Measurements from ENCODE around the gene DRD1.
A peak's percentile ranks its signal among the peaks of the same experiment; 100 is the strongest.

Gene DRD1

GRCh38 chr5:175444060-175444904 lies at the start of gene DRD1:
DRD1 (minus strand) TSS chr5:175444182; CDS start chr5:175443099, 1,083 bp downstream.
- no peak for DNase-seq (ENCODE audit: low read depth in 2 of 2)

- DNase-seq (ENCODE audit: low read depth in 2 of 2) = no peak
Measured at GRCh38 chr5:175493726-175494125, 49.7 kb upstream of the DRD1 start.

- DNase-seq (ENCODE audit: low read depth in 2 of 2) = no peak
Measured at GRCh38 chr5:175493260-175493659, 49.3 kb upstream of the DRD1 start.

GRCh38 chr5:175491223-175491622 lies 47.2 kb upstream of the DRD1 start:
- no peak for DNase-seq (ENCODE audit: low read depth in 2 of 2)

GRCh38 chr5:175489693-175490443 lies 45.9 kb upstream of the DRD1 start:
- DNase-seq (ENCODE audit: low read depth in 2 of 2) = no peak

GRCh38 chr5:175487514-175488222 lies 43.7 kb upstream of the DRD1 start:
- DNase-seq (ENCODE audit: low read depth in 2 of 2) = no peak

- no peak for DNase-seq (ENCODE audit: low read depth in 2 of 2)
Measured at GRCh38 chr5:175485631-175486030, 41.6 kb upstream of the DRD1 start.

GRCh38 chr5:175484829-175485228 lies 40.8 kb upstream of the DRD1 start:
- no peak for DNase-seq (ENCODE audit: low read depth in 2 of 2)

GRCh38 chr5:175484322-175484721 lies 40.3 kb upstream of the DRD1 start:
- DNase-seq (ENCODE audit: low read depth in 2 of 2) = no peak

GRCh38 chr5:175483337-175483736 lies 39.4 kb upstream of the DRD1 start:
- DNase-seq (ENCODE audit: low read depth in 2 of 2) = no peak

- DNase-seq (ENCODE audit: low read depth in 2 of 2) = no peak
Measured at GRCh38 chr5:175479125-175479881, 35.3 kb upstream of the DRD1 start.

GRCh38 chr5:175478384-175479124 lies 34.6 kb upstream of the DRD1 start, which contains the start of gene SFXN1:
SFXN1 (plus strand) TSS chr5:175478560; CDS start chr5:175492104, 13,544 bp downstream.
- DNase-seq (ENCODE audit: low read depth in 2 of 2) = peak; percentile 33 to 39

- no peak for DNase-seq (ENCODE audit: low read depth in 2 of 2)
Measured at GRCh38 chr5:175478008-175478383, 34.0 kb upstream of the DRD1 start.

- no peak for DNase-seq (ENCODE audit: low read depth in 2 of 2)
Measured at GRCh38 chr5:175477440-175477839, 33.5 kb upstream of the DRD1 start.

GRCh38 chr5:175475248-175475647 lies 31.3 kb upstream of the DRD1 start:
- DNase-seq (ENCODE audit: low read depth in 2 of 2) = no peak

GRCh38 chr5:175472378-175472777 lies 28.4 kb upstream of the DRD1 start:
- no peak for DNase-seq (ENCODE audit: low read depth in 2 of 2)

GRCh38 chr5:175471628-175472027 lies 27.6 kb upstream of the DRD1 start:
- DNase-seq (ENCODE audit: low read depth in 2 of 2) = no peak

- no peak for DNase-seq (ENCODE audit: low read depth in 2 of 2)
Measured at GRCh38 chr5:175471196-175471595, 27.2 kb upstream of the DRD1 start.

- no peak for DNase-seq (ENCODE audit: low read depth in 2 of 2)
Measured at GRCh38 chr5:175470781-175471180, 26.8 kb upstream of the DRD1 start.

- DNase-seq (ENCODE audit: low read depth in 2 of 2) = no peak
Measured at GRCh38 chr5:175469916-175470315, 25.9 kb upstream of the DRD1 start.

GRCh38 chr5:175468892-175469291 lies 24.9 kb upstream of the DRD1 start:
- no peak for DNase-seq (ENCODE audit: low read depth in 2 of 2)

Measured in fibroblast of skin of left biceps (primary cell).